Right ventricle myocardium inferior (tissue), 1 donor: ENCODE results near the gene CXCR1. TPM values are rescaled to one million over a fixed set of nuclear protein-coding genes. Genes with fewer than 3 reads are reported as not detected.
"Not testable (repeated sequence)": the region's sequence is repeated elsewhere in the genome, so short reads cannot be mapped to it uniquely, and the experiment has no call there.

Experiments
- ATAC-seq: fragments of 200-7000 bp; cut with Tn5 transposase; one replicate; pipeline ENCODE4 v1.9.1; 2020; ENCODE audit warnings: mild to moderate bottlenecking, moderate library complexity
- DNase-seq: peaks from one replicate; pipeline ENCODE4 v3.0.0; 2021; ENCODE audit errors: missing footprints
- intact Hi-C: fragments of 100-400 bp; cut with DNase I; formaldehyde crosslinking; loops from one replicate; pipeline ENCODE4 v1.11.0; 2022
- long read RNA-seq: library from polyadenylated mRNA; unstranded; transcript quantifications from one replicate; pipeline ENCODE4 v2.0.0, GENCODE V29; 2021
- total RNA-seq: library from RNA; stranded (reverse); fragmentation: NEBNext Ultra II Directional; extraction: Animal tissue kit (Norgen Biotek cat#: 25700); gene quantifications from one replicate; pipeline ENCODE4 v1.2.1, GENCODE V29; 2021
- donor health status: DM: no; HTN: yes; CAD: no; lungs with severe emphysema.

Gene CXCR1
- 1.1 TPM for total RNA-seq
- long read RNA-seq, result 0 reads

GRCh38 chr2:218166791-218167190, at the start of gene CXCR1:
CXCR1 (minus strand) TSS chr2:218166962; CDS start chr2:218165211, 1,751 bp downstream.
- DNase-seq (no peak), ATAC-seq (no peak)
- intact Hi-C loops, result no loop called here

GRCh38 chr2:218216336-218216673, 49.5 kb upstream of the CXCR1 start:
- ATAC-seq, result peak; percentile 1
- intact Hi-C loops, result loop anchor here (5.0 kb wide), 1 partner anchor 41 kb away; no protein-coding TSS in a partner anchor
- no peak for DNase-seq

GRCh38 chr2:218214116-218214515, 47.4 kb upstream of the CXCR1 start:
- DNase-seq (no peak), ATAC-seq (no peak)
- intact Hi-C loops, result no loop called here

- ATAC-seq (no peak), DNase-seq (no peak)
- intact Hi-C loops, result no loop called here
These were observed 42.3 kb upstream of the CXCR1 start for GRCh38 chr2:218209078-218209477.

GRCh38 chr2:218202266-218202665, 35.5 kb upstream of the CXCR1 start:
- ATAC-seq (no peak), DNase-seq (no peak)
- intact Hi-C loops, result no loop called here

- DNase-seq (no peak), ATAC-seq (no peak)
- intact Hi-C loops, result no loop called here
These were observed 30.2 kb upstream of the CXCR1 start for GRCh38 chr2:218196974-218197373.

GRCh38 chr2:218194880-218195279, 28.1 kb upstream of the CXCR1 start:
- ATAC-seq (no peak), DNase-seq (no peak)
- intact Hi-C loops, result no loop called here

GRCh38 chr2:218193701-218194100, 26.9 kb upstream of the CXCR1 start:
- intact Hi-C loops, result no loop called here

GRCh38 chr2:218192902-218193430, 26.2 kb upstream of the CXCR1 start:
- DNase-seq (no peak), ATAC-seq (no peak)
- intact Hi-C loops, result no loop called here

More at GRCh38 chr2:218193701-218194100, 26.9 kb upstream of the CXCR1 start:
- ATAC-seq, result no peak
- DNase-seq, result no peak

- ATAC-seq, result no peak
- no peak for DNase-seq
- intact Hi-C loops, result loop anchor here (5.0 to 10.0 kb wide), 3 partner anchors 69 to 286 kb away; partner anchors contain the start of gene CATIP
These were observed 21.8 kb upstream of the CXCR1 start for GRCh38 chr2:218188528-218188927.

GRCh38 chr2:218187296-218188015, 20.7 kb upstream of the CXCR1 start:
- intact Hi-C loops, result loop anchor here (5.0 to 10.0 kb wide), 3 partner anchors 70 to 287 kb away; partner anchors contain the start of gene CATIP
- DNase-seq, result no peak
- no peak for ATAC-seq

- no peak for DNase-seq
- no peak for ATAC-seq
- intact Hi-C loops, result loop anchor here (5.0 to 10.0 kb wide), 3 partner anchors 70 to 288 kb away; partner anchors contain the start of gene CATIP
These were observed 20.1 kb upstream of the CXCR1 start for GRCh38 chr2:218186876-218187275.

GRCh38 chr2:218186355-218186766, 19.6 kb upstream of the CXCR1 start:
- ATAC-seq, result peak; percentile 84
- intact Hi-C loops, result loop anchor here (5.0 to 10.0 kb wide), 3 partner anchors 71 to 288 kb away; partner anchors contain the start of gene CATIP
- DNase-seq, result peak; percentile 71

GRCh38 chr2:218184331-218184730, 17.6 kb upstream of the CXCR1 start:
- intact Hi-C loops, result loop anchor here (10.0 kb wide), 2 partner anchors 170 to 290 kb away; partner anchors contain the start of gene CATIP
- DNase-seq (no peak), ATAC-seq (no peak)

- intact Hi-C loops, result loop anchor here (10.0 kb wide), 2 partner anchors 174 to 294 kb away; partner anchors contain the start of gene CATIP
- DNase-seq (no peak), ATAC-seq (no peak)
These were observed 13.8 kb upstream of the CXCR1 start for GRCh38 chr2:218180467-218181114.

GRCh38 chr2:218179782-218180181, 13.0 kb upstream of the CXCR1 start:
- intact Hi-C loops, result loop anchor here (10.0 kb wide), 2 partner anchors 175 to 295 kb away; partner anchors contain the start of gene CATIP
- DNase-seq, result no peak
- ATAC-seq, result no peak

GRCh38 chr2:218172845-218173244, 6.1 kb upstream of the CXCR1 start:
- intact Hi-C loops, result no loop called here
- ATAC-seq, result no peak
- DNase-seq, result no peak

- ATAC-seq, result not testable (repeated sequence)
These were observed 5.0 kb upstream of the CXCR1 start for GRCh38 chr2:218171744-218172143.

GRCh38 chr2:218169757-218170546, 3.2 kb upstream of the CXCR1 start:
- ATAC-seq (no peak), DNase-seq (no peak)
- intact Hi-C loops, result no loop called here

More at GRCh38 chr2:218171744-218172143, 5.0 kb upstream of the CXCR1 start:
- intact Hi-C loops, DNase-seq: not testable (repeated sequence)
